GM12892 (cell line): ENCODE measurements around the gene FAM216A.
"Not testable (repeated sequence)": the region's sequence is repeated elsewhere in the genome, so short reads cannot be mapped to it uniquely, and the experiment has no call there.

ENCODE experiments used
- POLR2A ChIP-seq: IDR thresholded peaks from 2 replicates; pipeline ENCODE4 v1.6.1; 2011; ENCODE audit warnings: low read depth, low read length, control low read depth
- POLR2AphosphoS5 ChIP-seq: IDR thresholded peaks from 2 replicates; pipeline ENCODE4 v1.6.1; 2011; ENCODE audit warnings: low read depth, low read length, control low read depth
- TAF1 ChIP-seq: IDR thresholded peaks from 2 replicates; pipeline ENCODE4 v1.6.1; 2011; ENCODE audit warnings: low read depth, mild to moderate bottlenecking, control low read depth, low read length, borderline replicate concordance

GRCh38 chr12:110461189-110461588 is 7.5 kb upstream of the FAM216A start:
- not testable (repeated sequence) for TF ChIP-seq POLR2AphosphoS5, POLR2A, TAF1
